D721Med (cell line): ENCODE results near the gene ZNF573.
"Not testable (repeated sequence)": the region's sequence is repeated elsewhere in the genome, so short reads cannot be mapped to it uniquely, and the experiment has no call there.

Source experiments
- DNase-seq: peaks from one replicate; pipeline ENCODE4 v3.0.0; 2011; ENCODE audit warnings: low spot score; ENCODE audit not compliant: insufficient read length
- FAIRE-seq: peaks from 2 replicates; lab custom pipeline; 2011; peaks lifted over from hg19 to GRCh38; lab: Jason Lieb, UNC
- CTCF ChIP-seq: IDR thresholded peaks from 2 replicates; pipeline ENCODE4 v1.5.1; 2012; ENCODE audit warnings: mild to moderate bottlenecking, control low read depth; ENCODE audit not compliant: insufficient read depth; ENCODE audit errors: missing control alignments

The ZNF573 gene

GRCh38 chr19:37779127-37780005 is at the start of gene ZNF573:
Gene ZNF573 (minus strand): TSS chr19:37779586. CDS start chr19:37773729, 5,857 bp downstream.
- no peak for TF ChIP-seq CTCF
- FAIRE-seq (no peak), DNase-seq (peak; percentile 57)

- peak; percentile 63 for DNase-seq
- FAIRE-seq, result no peak
- TF ChIP-seq CTCF, result no peak
These were observed 38.0 kb upstream of the ZNF573 start for GRCh38 chr19:37817180-37817981.

- FAIRE-seq, DNase-seq: not testable (repeated sequence)
These were observed 36.2 kb upstream of the ZNF573 start for GRCh38 chr19:37815611-37816010.

- DNase-seq (no peak), FAIRE-seq (no peak)
- no peak for TF ChIP-seq CTCF
These were observed 34.0 kb upstream of the ZNF573 start for GRCh38 chr19:37813340-37813739.

GRCh38 chr19:37809366-37809765 is 30.0 kb upstream of the ZNF573 start:
- FAIRE-seq (no peak), DNase-seq (no peak)
- no peak for TF ChIP-seq CTCF

- no peak for TF ChIP-seq CTCF
- FAIRE-seq, result no peak
These were observed 24.0 kb upstream of the ZNF573 start for GRCh38 chr19:37803249-37803840.

GRCh38 chr19:37790244-37790925 is 11.0 kb upstream of the ZNF573 start:
- no peak for DNase-seq
- TF ChIP-seq CTCF, result no peak
- no peak for FAIRE-seq

More at GRCh38 chr19:37803249-37803840, 24.0 kb upstream of the ZNF573 start:
- DNase-seq, result no peak
